Thyroid gland (tissue), 4 donors: Measurements from ENCODE around the gene KRTAP10-1.

Experiments
- CTCF ChIP-seq, 6 experiments: fragments of 200-600 bp in 3 of 6; fragments of 450-650 bp in 3 of 6; sonication (generic) in 3 of 6; IDR thresholded peaks; one replicate each; pipeline ENCODE4 v1.5.1; 2016 to 2019; ENCODE audit warnings: antibody characterized with exemption in 6 of 6, mild to moderate bottlenecking in 2 of 6, inconsistent platforms in 1 of 6, moderate library complexity in 1 of 6
- POLR2A ChIP-seq, 2 donors: fragments of 450-650 bp; IDR thresholded peaks; one replicate each; pipeline ENCODE4 v1.6.1; 2017; ENCODE audit warnings: antibody characterized with exemption in 2 of 2, mild to moderate bottlenecking in 2 of 2, moderate library complexity in 1 of 2

GRCh38 chr21:44589094-44589493 lies 49.1 kb upstream of the KRTAP10-1 start:
- no peak for TF ChIP-seq POLR2A (IDR thresholded peaks at IDR 0.05)
- TF ChIP-seq CTCF (IDR thresholded peaks at IDR 0.05): no peak
